T-helper 17 cell (primary cell): ENCODE results near the gene MRPS16. TPM values are rescaled to one million over a fixed set of nuclear protein-coding genes. Genes with fewer than 3 reads are reported as not detected.
"Not testable (repeated sequence)": the region's sequence is repeated elsewhere in the genome, so short reads cannot be mapped to it uniquely, and the experiment has no call there.

Experiments
- ATAC-seq: fragments of 150-1000 bp; cut with Tn5 transposase; 2 replicates; pipeline ENCODE4 v1.10.0; 2021; ENCODE audit warnings: mild to moderate bottlenecking, moderate library complexity
- DNase-seq, 3 donors: peaks; one replicate each; pipeline versions ENCODE4 v3.0.0 to v3.0.0-alpha.2; 2020 to 2021
- H3K9me3 ChIP-seq: one replicate; pipeline ENCODE4 v1.7.0; 2013; ENCODE audit warnings: low read length, mild to moderate bottlenecking; ENCODE audit not compliant: control insufficient read depth, poor library complexity, severe bottlenecking
- H3K27ac Mint-ChIP-seq: one replicate; pipeline ENCODE4 v1.8.0; 2022; ENCODE audit warnings: mild to moderate bottlenecking, moderate library complexity, mixed read lengths
- H3K27me3 Mint-ChIP-seq: one replicate; pipeline ENCODE4 v1.8.0; 2022; ENCODE audit warnings: mixed read lengths
- H3K36me3 Mint-ChIP-seq: one replicate; pipeline ENCODE4 v1.8.0; 2022; ENCODE audit warnings: low read depth, mixed read lengths
- H3K4me1 Mint-ChIP-seq: one replicate; pipeline ENCODE4 v1.8.0; 2022; ENCODE audit warnings: mild to moderate bottlenecking, mixed read lengths
- H3K4me3 Mint-ChIP-seq: one replicate; pipeline ENCODE4 v1.8.0; 2022; ENCODE audit warnings: mild to moderate bottlenecking, moderate library complexity, mixed read lengths
- total RNA-seq, 4 donors: library from RNA in 2 of 4; stranded (reverse) in 2 of 4; gene quantifications; one replicate each; pipeline ENCODE4 v1.2.3 and lab custom pipeline; 2022 to 2026

MRPS16 gene
- total RNA-seq (10 to 100 TPM; 32.0 to 34.4 TPM), total RNA-seq (lab: John Stamatoyannopoulos, UW) (34.7 to 74.9 reads per million in 2 donors)

DNA sequence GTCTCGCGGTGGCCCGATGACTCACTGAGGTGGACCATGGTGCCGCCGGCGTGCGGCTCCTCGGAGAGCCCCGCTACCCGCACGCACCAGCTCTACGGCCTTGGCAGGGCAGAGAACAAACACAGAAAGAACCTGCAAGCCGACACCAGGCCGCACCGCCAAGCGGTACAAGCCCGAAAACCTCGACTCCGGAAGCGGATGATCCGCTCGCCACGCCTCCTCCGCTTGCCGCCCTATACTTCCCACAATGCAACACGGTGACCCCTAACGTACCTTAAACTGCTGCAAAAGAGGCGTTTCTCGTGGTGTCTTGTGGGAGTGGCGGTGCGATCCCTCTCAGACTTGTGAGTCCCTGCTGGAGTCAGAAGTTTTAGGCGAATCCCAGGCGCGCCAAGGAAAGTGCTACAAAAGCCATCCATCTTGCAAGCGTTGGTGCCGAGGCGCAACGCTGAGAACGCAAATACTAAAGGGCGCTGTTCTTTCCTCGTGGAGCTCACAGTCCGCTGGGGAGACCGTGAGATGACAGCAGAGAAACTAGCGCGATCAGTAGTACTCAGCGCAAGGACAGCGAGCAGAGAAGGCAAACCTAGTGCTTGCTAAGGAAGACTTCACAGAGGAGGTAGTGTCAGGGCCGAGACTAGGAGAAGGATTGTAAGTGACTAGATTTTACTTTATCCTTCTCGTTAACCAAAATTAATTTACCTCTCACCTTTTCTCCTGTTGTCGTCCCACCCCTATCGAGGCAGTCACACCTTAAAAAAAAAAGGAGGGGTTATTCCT is at the start of gene MRPS16:
TSS of gene MRPS16 (minus strand) at position 200 of the 780 bp plus-strand sequence. CDS start at position 38, 162 bp downstream.
- no peaks in the 10 kb centered on the region for H3K27me3 Mint-ChIP-seq
- peaks cover 4% of the 10 kb centered on the region for H3K36me3 Mint-ChIP-seq
- ATAC-seq (peak; percentile 95), DNase-seq (peak; percentile 80 to 88 (median 85))
- H3K4me3 Mint-ChIP-seq = peak within 1 kb of the TSS; percentile 95
- no peaks in the 10 kb centered on the region for H3K9me3 ChIP-seq
- peaks cover 24% of the 10 kb centered on the region for H3K4me1 Mint-ChIP-seq
- peak within 1 kb of the TSS; percentile 95 for H3K27ac Mint-ChIP-seq

DNA sequence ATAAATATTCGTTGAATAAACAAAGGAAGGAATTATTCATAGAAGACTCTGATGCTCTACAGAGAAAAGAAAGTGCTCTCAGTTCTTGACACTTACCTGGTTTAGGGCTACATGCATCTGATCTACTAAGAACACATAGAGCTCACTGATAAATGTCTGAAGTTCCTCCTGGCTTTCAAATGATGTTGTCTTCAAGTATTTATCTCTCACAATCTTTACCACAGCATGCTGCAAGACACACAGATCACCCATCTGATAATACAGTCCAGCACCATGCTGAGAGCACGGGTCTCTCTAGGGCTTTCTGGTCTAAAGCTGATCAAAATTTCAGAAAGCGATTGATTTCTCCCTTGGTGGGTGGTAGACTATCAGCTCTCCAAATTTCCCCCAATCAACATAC is 44.5 kb upstream of the MRPS16 start:
- ATAC-seq = no peak
- no peak overlapping the region for H3K27ac Mint-ChIP-seq
- peaks cover 4% of the 10 kb centered on the region for H3K4me1 Mint-ChIP-seq

DNA sequence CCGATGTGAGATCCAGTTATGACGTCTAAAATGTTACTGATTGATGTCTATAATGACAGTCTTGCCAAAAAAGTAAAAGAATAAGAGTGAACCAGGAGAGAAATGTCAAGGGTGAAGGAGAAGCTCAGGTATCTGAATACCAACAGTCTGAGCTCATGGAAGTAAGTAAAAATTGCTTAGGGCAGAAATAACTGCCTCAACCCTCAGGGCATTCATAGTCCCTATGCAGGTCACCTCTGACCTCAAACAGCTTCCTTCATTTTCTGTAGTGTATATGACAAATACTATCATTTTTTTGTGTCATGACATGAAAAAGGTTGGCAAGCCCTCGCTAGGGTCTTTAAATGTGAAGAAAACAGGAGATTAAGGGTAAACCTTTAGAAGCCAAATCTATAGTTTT is 41.0 kb upstream of the MRPS16 start:
- peaks cover 16% of the 10 kb centered on the region for H3K36me3 Mint-ChIP-seq
- H3K27ac Mint-ChIP-seq = no peak overlapping the region
- no peak for DNase-seq

More for the DNA sequence above, 44.5 kb upstream of the MRPS16 start:
- Mint-ChIP-seq H3K27me3 (peaks cover 7% of the 10 kb centered on the region), H3K4me3 (no peak overlapping the region), H3K36me3 (peaks cover 14% of the 10 kb centered on the region)
- DNase-seq = no peak
- H3K9me3 ChIP-seq = no peaks in the 10 kb centered on the region

DNA sequence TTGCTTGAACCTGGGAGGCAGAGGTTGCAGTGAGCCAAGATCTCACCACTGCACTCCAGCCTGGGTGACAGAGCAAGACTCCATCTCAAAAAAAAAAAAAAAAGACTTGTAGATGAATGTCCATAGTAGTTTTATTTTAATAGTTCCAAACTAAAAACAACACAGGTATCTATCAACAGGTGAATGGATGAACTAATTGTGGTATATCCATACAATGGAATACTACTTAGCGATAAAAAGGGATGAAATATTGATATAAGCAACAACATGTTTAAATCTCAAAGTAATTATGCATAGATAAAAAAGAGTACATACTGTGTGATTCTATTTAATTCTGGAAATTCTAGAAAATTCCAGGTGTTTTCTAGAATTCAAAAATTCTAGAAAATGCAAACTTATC is 37.5 kb upstream of the MRPS16 start:
- H3K27me3 Mint-ChIP-seq = no peaks in the 10 kb centered on the region
- no peaks in the 10 kb centered on the region for H3K4me1 Mint-ChIP-seq
- H3K9me3 ChIP-seq = no peaks in the 10 kb centered on the region
- no peak overlapping the region for H3K27ac Mint-ChIP-seq
- peaks cover 8% of the 10 kb centered on the region for H3K36me3 Mint-ChIP-seq
- ATAC-seq (no peak), DNase-seq (no peak)
- H3K4me3 Mint-ChIP-seq = no peak overlapping the region

More for the DNA sequence above, 41.0 kb upstream of the MRPS16 start:
- ATAC-seq = no peak
- Mint-ChIP-seq H3K4me1 (peaks cover 4% of the 10 kb centered on the region), H3K4me3 (no peak overlapping the region), H3K27me3 (peaks cover 7% of the 10 kb centered on the region)
- no peaks in the 10 kb centered on the region for H3K9me3 ChIP-seq

DNA sequence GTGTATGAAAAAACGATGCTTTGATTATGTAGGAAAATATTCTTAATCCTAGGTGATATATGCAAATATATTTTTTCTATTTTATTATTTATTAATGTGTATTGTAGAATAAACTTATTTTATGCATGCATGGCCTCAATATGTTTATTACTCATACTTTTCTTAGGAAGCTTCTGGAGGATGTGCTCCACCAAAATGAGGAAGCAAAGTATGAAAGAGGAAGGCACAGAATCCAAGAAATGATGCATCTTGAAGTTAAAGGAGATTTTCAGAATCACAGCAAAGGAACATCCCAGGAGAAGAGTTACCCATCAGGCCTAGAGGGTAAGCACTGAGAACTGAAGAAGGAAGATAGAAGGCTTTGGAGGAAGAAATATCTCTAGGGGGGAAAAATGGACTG is 35.0 kb upstream of the MRPS16 start:
- Mint-ChIP-seq H3K4me1 (no peaks in the 10 kb centered on the region), H3K27me3 (no peaks in the 10 kb centered on the region), H3K36me3 (peaks cover 8% of the 10 kb centered on the region), H3K27ac (no peak overlapping the region), H3K4me3 (peak overlapping the region; percentile 5)
- H3K9me3 ChIP-seq = no peaks in the 10 kb centered on the region
- ATAC-seq (no peak), DNase-seq (no peak)

DNA sequence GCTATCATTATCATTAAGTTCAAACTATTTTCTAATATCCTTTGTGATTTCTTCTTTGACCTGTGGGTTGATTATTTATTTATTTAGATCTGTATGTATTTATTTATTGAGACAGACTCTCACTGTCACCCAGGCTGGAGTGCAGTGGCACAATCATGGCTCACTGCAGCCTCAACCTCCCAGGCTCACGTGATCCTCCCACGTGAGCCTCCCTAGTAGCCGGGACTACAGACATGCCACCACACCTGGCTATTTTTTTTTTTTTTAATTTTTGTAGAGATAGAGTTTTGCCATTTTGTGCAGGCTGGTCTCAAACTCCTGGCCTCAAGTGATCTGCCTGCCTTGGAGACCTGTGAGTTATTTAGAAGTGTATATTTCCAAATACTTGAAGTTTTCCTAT is 28.7 kb upstream of the MRPS16 start:
- no peaks in the 10 kb centered on the region for H3K4me1 Mint-ChIP-seq

DNA sequence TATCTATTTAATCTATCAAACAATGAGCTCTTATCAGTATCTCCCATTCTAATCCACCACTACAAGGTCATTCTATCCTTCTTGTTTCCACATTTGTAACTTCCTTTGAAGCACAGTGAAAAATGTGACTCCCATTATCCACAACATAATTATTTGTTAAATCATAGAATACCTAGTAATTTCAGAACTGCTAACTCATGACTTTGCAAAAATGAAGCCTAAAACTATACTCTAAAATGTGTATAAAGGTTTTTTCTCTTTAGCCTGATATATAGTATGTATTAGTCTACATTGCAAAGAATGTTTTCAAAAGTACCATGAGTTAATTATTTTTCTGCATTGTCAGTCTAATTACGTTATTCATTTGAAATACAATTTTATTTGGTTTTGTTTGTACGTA is 12.0 kb upstream of the MRPS16 start:
- H3K27ac Mint-ChIP-seq = no peak overlapping the region
- no peak for DNase-seq
- peaks cover 4% of the 10 kb centered on the region for H3K4me1 Mint-ChIP-seq
- no peak for ATAC-seq
- no peaks in the 10 kb centered on the region for H3K36me3 Mint-ChIP-seq
- no peaks in the 10 kb centered on the region for H3K9me3 ChIP-seq
- no peak overlapping the region for H3K4me3 Mint-ChIP-seq
- no peaks in the 10 kb centered on the region for H3K27me3 Mint-ChIP-seq

More for the DNA sequence above, 28.7 kb upstream of the MRPS16 start:
- no peaks in the 10 kb centered on the region for H3K9me3 ChIP-seq
- H3K27ac Mint-ChIP-seq = no peak overlapping the region
- no peak overlapping the region for H3K4me3 Mint-ChIP-seq
- peaks cover 2% of the 10 kb centered on the region for H3K36me3 Mint-ChIP-seq
- no peak for ATAC-seq
- no peak for DNase-seq
- H3K27me3 Mint-ChIP-seq = peaks cover 13% of the 10 kb centered on the region

DNA sequence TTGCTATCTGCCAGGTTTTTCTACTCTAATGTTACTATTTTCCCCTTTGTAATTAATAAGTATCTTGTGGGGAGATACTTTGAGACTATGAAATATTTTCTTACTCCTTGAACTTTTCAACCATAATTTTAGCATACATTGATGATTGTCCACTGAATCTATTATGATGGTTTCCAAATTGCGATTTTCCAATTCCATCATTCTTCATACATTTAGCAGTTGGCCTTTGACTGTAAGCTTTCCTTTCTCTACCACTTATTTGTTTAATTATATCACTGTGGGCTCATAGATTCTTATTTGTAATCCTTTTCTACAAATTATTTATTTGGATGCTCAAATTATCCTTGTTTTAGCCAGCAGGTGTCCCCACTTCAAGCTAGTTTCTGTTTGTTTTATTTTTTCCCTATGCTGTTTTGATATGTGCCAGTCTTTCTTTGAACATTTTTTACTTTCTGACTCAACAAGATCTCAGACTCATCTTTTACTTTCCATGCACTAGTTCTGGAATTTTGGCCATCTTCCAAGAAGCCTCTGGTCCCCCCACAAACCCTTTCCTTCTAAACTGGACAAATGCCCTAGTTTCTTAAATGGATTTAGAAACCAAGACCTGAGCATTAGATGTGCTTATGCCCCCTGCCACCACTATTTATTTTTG is 11.4 kb upstream of the MRPS16 start:
- no peak overlapping the region for H3K4me3 Mint-ChIP-seq
- H3K36me3 Mint-ChIP-seq = no peaks in the 10 kb centered on the region
- ATAC-seq (no peak), DNase-seq (no peak)
- peak overlapping the region; percentile 47 for H3K27ac Mint-ChIP-seq
- H3K4me1 Mint-ChIP-seq = peaks cover 4% of the 10 kb centered on the region
- H3K27me3 Mint-ChIP-seq = no peaks in the 10 kb centered on the region
- H3K9me3 ChIP-seq = no peaks in the 10 kb centered on the region

DNA sequence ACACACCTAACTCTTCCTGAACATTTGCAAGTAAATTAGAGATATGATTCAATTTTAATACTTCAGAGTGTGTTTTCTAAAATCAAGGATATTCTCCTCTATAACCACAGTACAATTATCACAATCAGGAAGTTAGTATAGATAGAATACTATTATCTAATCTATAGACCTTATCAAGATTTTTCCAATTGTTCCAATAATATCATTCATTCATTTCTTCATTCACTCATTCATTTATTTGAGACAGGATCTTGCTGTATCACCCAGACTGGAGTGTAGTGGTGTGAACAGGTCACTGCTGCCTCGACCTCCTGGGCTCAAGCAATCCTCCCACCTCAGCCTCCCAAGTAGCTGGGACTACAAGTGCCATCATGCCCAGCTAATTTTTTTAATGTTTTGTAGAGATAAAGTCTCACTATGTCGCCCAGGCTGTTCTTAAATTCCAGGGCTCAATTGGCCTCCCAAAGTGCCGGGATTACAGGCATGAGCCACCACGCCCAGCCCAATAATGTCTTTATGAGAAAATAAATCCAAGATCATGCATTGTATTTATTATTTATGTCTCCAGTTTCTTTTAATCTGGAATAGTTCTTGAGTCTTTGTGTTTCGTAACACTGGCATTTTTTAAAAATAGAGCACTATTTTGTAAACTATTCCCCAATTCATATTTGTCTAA is 10.6 kb upstream of the MRPS16 start:
- Mint-ChIP-seq H3K4me1 (peaks cover 4% of the 10 kb centered on the region), H3K27me3 (no peaks in the 10 kb centered on the region), H3K36me3 (no peaks in the 10 kb centered on the region), H3K27ac (no peak overlapping the region), H3K4me3 (no peak overlapping the region)
- no peaks in the 10 kb centered on the region for H3K9me3 ChIP-seq
- ATAC-seq (no peak), DNase-seq (no peak)

DNA sequence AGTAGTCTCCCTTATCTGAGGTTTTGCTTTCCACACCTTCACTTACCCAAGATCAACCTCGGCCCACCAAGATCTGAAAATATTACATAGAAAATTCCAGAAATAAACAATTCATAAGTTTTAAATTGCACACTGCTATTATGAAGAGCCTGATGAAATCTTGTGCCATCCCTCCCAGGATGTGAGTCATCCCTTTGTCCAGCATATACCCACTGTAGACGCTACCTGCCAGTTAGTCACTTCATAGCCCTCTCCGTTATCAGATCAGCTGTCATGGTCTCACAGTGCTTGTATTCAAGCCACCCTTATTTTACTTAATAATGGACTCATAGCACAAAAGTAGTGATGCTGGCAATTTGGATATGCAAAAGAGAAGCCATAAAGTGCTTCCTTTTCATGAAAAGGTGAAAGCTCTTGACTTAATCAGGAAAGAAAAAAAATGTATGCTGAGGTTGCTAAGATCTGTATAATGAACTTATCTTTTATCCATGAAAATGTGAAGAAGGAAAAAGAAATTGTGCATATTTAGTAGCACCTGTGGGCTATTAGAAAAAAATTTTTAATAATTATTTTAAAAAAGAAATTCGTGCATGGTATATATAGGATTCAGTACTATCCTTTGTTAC is 9.8 kb upstream of the MRPS16 start:
- Mint-ChIP-seq H3K36me3 (no peaks in the 10 kb centered on the region), H3K27me3 (no peaks in the 10 kb centered on the region), H3K27ac (no peak overlapping the region), H3K4me1 (peaks cover 4% of the 10 kb centered on the region), H3K4me3 (no peak overlapping the region)
- DNase-seq (no peak), ATAC-seq (no peak)
- no peaks in the 10 kb centered on the region for H3K9me3 ChIP-seq

DNA sequence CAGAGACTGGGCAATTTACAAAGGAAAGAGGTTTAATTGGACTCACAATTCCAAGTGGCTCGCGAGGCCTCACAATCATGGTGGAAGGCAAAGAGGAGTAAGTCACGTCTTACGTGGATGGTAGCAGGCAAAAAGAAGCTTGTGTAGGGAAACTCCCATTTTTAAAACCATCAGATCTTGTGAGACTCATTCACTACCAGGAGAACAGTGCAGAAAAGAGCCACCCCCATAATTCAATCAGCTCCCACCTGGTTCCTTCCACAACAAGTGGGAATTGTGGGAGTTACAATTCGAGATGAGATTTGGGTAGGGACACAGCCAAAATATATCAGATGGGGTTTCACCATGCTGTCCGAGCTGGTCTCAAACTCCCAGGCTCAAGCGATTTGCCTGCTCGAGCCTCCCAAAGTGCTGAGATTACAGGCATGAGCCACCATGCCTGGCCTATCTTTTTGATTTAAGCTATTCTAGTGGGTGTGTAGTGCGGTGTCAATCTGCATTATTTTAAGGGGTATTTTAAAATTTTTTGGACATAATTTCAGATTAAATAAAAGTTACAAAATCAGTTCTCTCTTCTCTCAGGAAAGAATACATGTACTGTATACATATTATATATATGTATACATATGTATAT is 9.0 kb upstream of the MRPS16 start:
- peaks cover 4% of the 10 kb centered on the region for H3K4me1 Mint-ChIP-seq
- no peaks in the 10 kb centered on the region for H3K9me3 ChIP-seq
- ATAC-seq (no peak), DNase-seq (no peak)
- no peaks in the 10 kb centered on the region for H3K36me3 Mint-ChIP-seq
- H3K27me3 Mint-ChIP-seq = no peaks in the 10 kb centered on the region
- no peak overlapping the region for H3K27ac Mint-ChIP-seq
- no peak overlapping the region for H3K4me3 Mint-ChIP-seq

DNA sequence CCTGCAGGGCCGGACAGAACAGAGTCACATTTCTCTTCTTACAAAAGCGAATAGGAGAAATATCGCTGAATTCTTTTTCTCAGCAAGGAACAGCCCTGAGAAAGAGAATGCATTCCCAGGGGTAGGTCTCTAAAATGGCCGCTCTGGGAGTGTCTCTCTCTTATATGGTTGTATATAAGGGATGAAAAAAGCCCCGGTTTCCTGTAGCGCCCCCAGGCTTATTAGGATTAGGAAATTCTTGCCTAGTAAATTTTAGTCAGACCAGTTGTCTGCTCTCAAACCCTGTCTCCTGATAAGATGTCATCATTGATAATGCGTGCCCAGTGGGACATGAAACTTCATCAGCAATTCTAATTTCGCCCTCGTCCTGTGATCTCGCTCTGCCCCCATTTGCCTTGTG is 6.2 kb upstream of the MRPS16 start:
- not testable (repeated sequence) for H3K4me3 Mint-ChIP-seq, H3K36me3 Mint-ChIP-seq, H3K9me3 ChIP-seq, H3K27me3 Mint-ChIP-seq, H3K27ac Mint-ChIP-seq, DNase-seq, ATAC-seq, H3K4me1 Mint-ChIP-seq

DNA sequence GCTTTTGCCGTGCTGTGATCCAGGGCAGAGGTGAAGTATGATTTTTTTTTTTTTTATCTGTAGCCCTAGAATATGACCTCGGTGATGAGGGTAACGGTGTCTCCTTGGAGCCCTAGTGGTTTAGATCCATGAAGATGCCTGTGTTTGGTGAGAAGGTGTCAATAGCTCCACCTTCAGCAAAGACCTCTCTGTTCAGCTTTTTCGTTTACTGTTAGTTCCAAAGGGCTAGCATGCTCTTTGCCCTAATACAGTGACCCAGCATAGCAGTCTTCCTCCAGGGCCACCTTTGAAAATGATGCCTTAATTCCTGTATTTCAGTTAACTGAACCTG is 746 bp upstream of the MRPS16 start:
- peak; percentile 14 for ATAC-seq
- H3K9me3 ChIP-seq = no peaks in the 10 kb centered on the region
- no peak for DNase-seq
- Mint-ChIP-seq H3K27ac (peak overlapping the region; percentile 95), H3K4me1 (peaks cover 21% of the 10 kb centered on the region), H3K27me3 (no peaks in the 10 kb centered on the region), H3K4me3 (peak overlapping the region; percentile 95), H3K36me3 (peaks cover 4% of the 10 kb centered on the region)
